Heart right ventricle (tissue), 16 donors: ENCODE results near the gene PEF1. TPM values are rescaled to one million over a fixed set of nuclear protein-coding genes. Genes with fewer than 3 reads are reported as not detected.

ENCODE experiments used
- ATAC-seq, 8 donors: fragments of 200-7000 bp; cut with Tn5 transposase; one replicate each; pipeline ENCODE4 v1.9.1; 2020; ENCODE audit warnings: mild to moderate bottlenecking in 8 of 8, moderate library complexity in 8 of 8, moderate number of reproducible peaks in 1 of 8
- DNase-seq, 2 donors: peaks; one replicate each; pipeline ENCODE4 v3.0.0-alpha.2; 2020
- H3K27ac ChIP-seq, 10 donors: fragments of 200-600 bp; sonication (generic) in 2 of 10; one replicate each; pipeline versions ENCODE4 v1.5.0 to v1.8.0; 2020 to 2022; ENCODE audit warnings: mild to moderate bottlenecking in 3 of 10
- H3K27me3 ChIP-seq, 7 donors: fragments of 200-600 bp; one replicate each; pipeline ENCODE4 v1.8.0; 2021 to 2022; ENCODE audit warnings: mild to moderate bottlenecking in 2 of 7
- H3K36me3 ChIP-seq, 9 donors: fragments of 200-600 bp; sonication (generic) in 1 of 9; one replicate each; pipeline versions ENCODE4 v1.5.0 to v1.8.0; 2020 to 2022; ENCODE audit warnings: mild to moderate bottlenecking in 2 of 9
- H3K4me1 ChIP-seq, 9 donors: fragments of 200-600 bp; sonication (generic) in 1 of 9; one replicate each; pipeline versions ENCODE4 v1.5.0 to v1.8.0; 2020 to 2022; ENCODE audit warnings: mild to moderate bottlenecking in 4 of 9
- H3K4me3 ChIP-seq, 10 donors: fragments of 200-600 bp; sonication (generic) in 2 of 10; one replicate each; pipeline versions ENCODE4 v1.5.0 to v1.8.0; 2020 to 2022; ENCODE audit warnings: mild to moderate bottlenecking in 7 of 10, moderate library complexity in 2 of 10
- H3K9me3 ChIP-seq, 11 donors: fragments of 200-600 bp in 10 of 11; sonication (generic) in 2 of 11; one replicate each; pipeline versions ENCODE4 v1.5.0 to v1.8.0; 2013 to 2022; ENCODE audit warnings: mild to moderate bottlenecking in 2 of 11, control low read depth in 1 of 11, moderate library complexity in 1 of 11
- WGBS, 2 donors: extraction: QIAGEN DNeasy Blood & Tissue Kit; methylation state at CpG; one replicate each; pipeline ENCODE4 v1.1.7; 2013; ENCODE audit warnings: inconsistent platforms in 1 of 2; 5-methylcytosine and 5-hydroxymethylcytosine counted together
- intact Hi-C, 10 donors: fragments of 100-400 bp; cut with DNase I; formaldehyde crosslinking; loops; one replicate each; pipeline versions ENCODE4 v1.11.1 to v1.14.2; 2022
- polyA plus RNA-seq, 2 donors: library from polyadenylated mRNA; stranded (reverse); fragments of 200-250 nt; gene quantifications; one replicate each; pipeline ENCODE4 v1.2.3, GENCODE V29; 2013
- total RNA-seq, 10 donors: library from RNA; stranded (reverse); fragmentation: NEBNext Ultra II Directional in 3 of 10; extraction: Animal tissue kit (Norgen Biotek cat#: 25700) in 3 of 10; gene quantifications; one replicate each; pipeline versions ENCODE4 v1.2.1 to v1.2.4, GENCODE V29; 2021 to 2023
- TF ChIP-seq, protein P1 (sequence below), 9 donors: fragments of 200-600 bp; sonication (generic) in 2 of 9; IDR thresholded peaks; one replicate each; pipeline versions ENCODE4 v1.5.0 to v1.8.0; 2021 to 2022; ENCODE audit warnings: antibody characterized with exemption in 9 of 9, mild to moderate bottlenecking in 5 of 9, moderate library complexity in 1 of 9
- donor health status: Arrhythmogenic right ventricular cardiomyopathy.
- donor health status: ischemic (EF 13 %, LVEDD 7.1; RV severe dilation, severe dysfunction).
- donor health status: healthy with polysubstance abuse.
- donor health status: DM: no; HTN: yes; CAD: no.
- donor health status: DM: no; HTN: no; CAD: no.
- donor health status: ischemic (EF 25% LVEDD 6.9; RV normal size, moderate dysfunction).
- donor health status: ischemic (EF 25% LVEDD 5.7; RV mildly dilated, moderate dysfunction).
- donor health status: healthy.
- donor health status: DM: yes; HTN: yes; CAD: no.
- donor health status: Ischemic cardiomyopathy.
- donor health status: ischemic (EF 35%, LVEDD 5.7; RV mildly dilated, moderate dysfunction).
- donor health status: nonischemic (EF 11% LVEDD 7.7; RV severe dilation, severe dysfunction).
- donor health status: DM: yes; HTN: yes; CAD: no.
- donor health status: PGD.
- donor health status: ischemic (EF 29% LVEDD 5.4; RV normal size, mild dysfunction).
- donor health status: nonischemic (EF 23%, LVEDD 6.1; RV moderate dilation, normal function).

PEF1 gene
- total and polyA plus RNA-seq, 12 donors = 35.0 to 94.3 (median 40.0) TPM

GRCh38 chr1:31648641-31649357, 4.1 kb upstream of the PEF1 start:
- intact Hi-C loops = loop anchor here in 1 of 10 donors (5.0 kb wide), 1 partner anchor 76 kb away; no protein-coding TSS in a partner anchor
- peak overlapping the region; percentile 15 to 94 (median 64) for H3K27ac ChIP-seq
- peak in 5 of 8 donors; percentile 3 to 13 (median 7) for ATAC-seq
- H3K36me3 ChIP-seq = peaks cover 0 to 17% (median 0%) of the 10 kb centered on the region in 9 donors
- peak in 1 of 2 donors; percentile 50 for DNase-seq
- no peaks in the 10 kb centered on the region for H3K9me3 ChIP-seq
- no peak overlapping the region for H3K4me3 ChIP-seq
- TF ChIP-seq, protein P1, sequence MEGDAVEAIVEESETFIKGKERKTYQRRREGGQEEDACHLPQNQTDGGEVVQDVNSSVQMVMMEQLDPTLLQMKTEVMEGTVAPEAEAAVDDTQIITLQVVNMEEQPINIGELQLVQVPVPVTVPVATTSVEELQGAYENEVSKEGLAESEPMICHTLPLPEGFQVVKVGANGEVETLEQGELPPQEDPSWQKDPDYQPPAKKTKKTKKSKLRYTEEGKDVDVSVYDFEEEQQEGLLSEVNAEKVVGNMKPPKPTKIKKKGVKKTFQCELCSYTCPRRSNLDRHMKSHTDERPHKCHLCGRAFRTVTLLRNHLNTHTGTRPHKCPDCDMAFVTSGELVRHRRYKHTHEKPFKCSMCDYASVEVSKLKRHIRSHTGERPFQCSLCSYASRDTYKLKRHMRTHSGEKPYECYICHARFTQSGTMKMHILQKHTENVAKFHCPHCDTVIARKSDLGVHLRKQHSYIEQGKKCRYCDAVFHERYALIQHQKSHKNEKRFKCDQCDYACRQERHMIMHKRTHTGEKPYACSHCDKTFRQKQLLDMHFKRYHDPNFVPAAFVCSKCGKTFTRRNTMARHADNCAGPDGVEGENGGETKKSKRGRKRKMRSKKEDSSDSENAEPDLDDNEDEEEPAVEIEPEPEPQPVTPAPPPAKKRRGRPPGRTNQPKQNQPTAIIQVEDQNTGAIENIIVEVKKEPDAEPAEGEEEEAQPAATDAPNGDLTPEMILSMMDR (IDR thresholded peaks at IDR 0.05) = no peak
- WGBS, 2 donors = 60 to 62% methylated on average over 8 to 9 of the region's 9 CpGs
- no peaks in the 10 kb centered on the region for H3K27me3 ChIP-seq
- peaks cover 5 to 72% (median 51%) of the 10 kb centered on the region in 9 donors for H3K4me1 ChIP-seq

GRCh38 chr1:31648190-31648589, 3.5 kb upstream of the PEF1 start:
- H3K27ac ChIP-seq = peak overlapping the region; percentile 15 to 94 (median 64)
- intact Hi-C loops = loop anchor here in 1 of 10 donors (5.0 kb wide), 1 partner anchor 76 kb away; no protein-coding TSS in a partner anchor
- no peaks in the 10 kb centered on the region for H3K9me3 ChIP-seq
- H3K4me3 ChIP-seq = no peak overlapping the region
- DNase-seq (no peak), ATAC-seq (no peak)
- no peaks in the 10 kb centered on the region for H3K27me3 ChIP-seq
- 59 to 62% methylated on average over 2 of the region's 2 CpGs for WGBS, 2 donors
- peaks cover 0 to 11% (median 0%) of the 10 kb centered on the region in 9 donors for H3K36me3 ChIP-seq
- peaks cover 11 to 78% (median 57%) of the 10 kb centered on the region in 9 donors for H3K4me1 ChIP-seq
- TF ChIP-seq, protein P1 (IDR thresholded peaks at IDR 0.05) = no peak

DNA sequence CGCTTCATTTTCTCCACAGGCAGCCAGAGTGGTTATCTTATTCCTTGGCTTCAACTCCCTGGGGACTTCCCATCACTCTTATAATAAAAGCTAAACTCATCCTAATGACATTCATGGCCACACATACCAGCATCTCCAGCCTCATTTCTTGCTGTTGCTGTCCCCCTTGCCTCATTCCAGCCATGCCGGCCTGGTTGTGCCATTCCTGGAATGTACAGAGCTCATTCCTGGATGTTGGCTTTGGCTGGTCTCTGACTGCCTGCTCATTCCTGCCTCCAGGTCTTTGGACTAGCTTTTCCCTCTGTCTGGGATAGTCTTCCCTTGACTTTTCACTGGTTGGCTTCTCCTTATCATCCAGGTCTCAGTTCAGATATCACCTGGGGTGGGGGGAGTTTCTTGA, 2.4 kb upstream of the PEF1 start:
- TF ChIP-seq, protein P1 (IDR thresholded peaks at IDR 0.05) = no peak
- Histone ChIP-seq H3K4me1 (peaks cover 16 to 87% (median 68%) of the 10 kb centered on the region in 9 donors), H3K36me3 (peaks cover 0 to under 1% (median 0%) of the 10 kb centered on the region in 9 donors), H3K4me3 (no peak overlapping the region), H3K9me3 (no peaks in the 10 kb centered on the region), H3K27ac (peak overlapping the region in 9 of 10 donors; percentile 3 to 94 (median 71)), H3K27me3 (no peaks in the 10 kb centered on the region)
- no peak for ATAC-seq
- no peak for DNase-seq
- intact Hi-C loops = loop anchor here in 1 of 10 donors (5.0 kb wide), 1 partner anchor 75 kb away; no protein-coding TSS in a partner anchor
- 60 to 64% methylated on average over 2 of the region's 2 CpGs for WGBS, 2 donors

GRCh38 chr1:31646259-31646960, 1.7 kb upstream of the PEF1 start:
- ATAC-seq (no peak), DNase-seq (no peak)
- peaks cover 16 to 87% (median 70%) of the 10 kb centered on the region in 9 donors for H3K4me1 ChIP-seq
- no peak overlapping the region for H3K4me3 ChIP-seq
- 99 to 100% methylated on average over 4 of the region's 4 CpGs for WGBS, 2 donors
- no peaks in the 10 kb centered on the region for H3K9me3 ChIP-seq
- intact Hi-C loops = loop anchor here in 1 of 10 donors (5.0 kb wide), 1 partner anchor 74 kb away; no protein-coding TSS in a partner anchor
- H3K36me3 ChIP-seq = peaks cover 0 to 2% (median 0%) of the 10 kb centered on the region in 9 donors
- no peaks in the 10 kb centered on the region for H3K27me3 ChIP-seq
- peak overlapping the region in 6 of 10 donors; percentile 51 to 99 (median 77) for H3K27ac ChIP-seq
- TF ChIP-seq, protein P1 (IDR thresholded peaks at IDR 0.05) = no peak
